B cell (primary cell): ENCODE results near the gene CXCL12. TPM values are rescaled to one million over a fixed set of nuclear protein-coding genes. Genes with fewer than 3 reads are reported as not detected.

Experiments used
- ATAC-seq: fragments of 200-7000 bp; cut with Tn5 transposase; one replicate; pipeline ENCODE4 v1.10.0; 2021; ENCODE audit warnings: low read depth, mild to moderate bottlenecking, moderate number of reproducible peaks, moderate library complexity
- CTCF ChIA-PET: fragments of 350-600 bp; sonication (Branson Sonifier 250); formaldehyde crosslinking; loops from one replicate; lab custom pipeline; 2021; ENCODE audit warnings: antibody characterized with exemption, inconsistent platforms; lab: Charles Lee
- POLR2A ChIA-PET: fragments of 350-600 bp; sonication (Branson Sonifier 250); formaldehyde crosslinking; loops from one replicate; lab custom pipeline; 2021; ENCODE audit warnings: antibody characterized with exemption; lab: Charles Lee
- DNase-seq: peaks from one replicate; pipeline ENCODE4 v3.0.0; 2013
- H2AFZ ChIP-seq: 2 replicates; pipeline ENCODE4 v1.6.1; 2012; ENCODE audit warnings: mild to moderate bottlenecking, low read depth, low read length; ENCODE audit not compliant: insufficient read depth, poor library complexity, severe bottlenecking
- H3K27ac ChIP-seq, 2 donors: 1 replicate in 1 of 2; 2 replicates in 1 of 2; pipeline ENCODE4 v1.5.1; 2012 to 2013; ENCODE audit warnings: low read length in 2 of 2, mild to moderate bottlenecking in 2 of 2, moderate library complexity in 1 of 2
- H3K27me3 ChIP-seq, 4 experiments: fragments of 200-600 bp in 1 of 4; sonication (generic) in 1 of 4; replicated peaks in 1 of 4; 1 replicate in 2 of 4; 2 replicates in 2 of 4; pipeline versions ENCODE4 v1.6.1 to v1.7.0; 2013 to 2016; ENCODE audit warnings: low read length in 3 of 4, mild to moderate bottlenecking in 2 of 4, mixed read lengths in 1 of 4, moderate library complexity in 1 of 4; ENCODE audit not compliant: insufficient read depth in 4 of 4, control insufficient read depth in 3 of 4; ENCODE audit errors: control extremely low read depth in 1 of 4
- H3K36me3 ChIP-seq, 2 experiments: replicated peaks in 1 of 2; 1 replicate in 1 of 2; 2 replicates in 1 of 2; pipeline versions ENCODE4 v1.6.1 to v1.7.1; 2013; ENCODE audit warnings: low read length in 1 of 2; ENCODE audit not compliant: insufficient read depth in 2 of 2, control insufficient read depth in 1 of 2; ENCODE audit errors: control extremely low read depth in 1 of 2, extremely low read depth in 1 of 2
- H3K4me1 ChIP-seq, 2 donors: fragments of 200-600 bp in 1 of 2; sonication (generic) in 1 of 2; 1 replicate in 1 of 2; 2 replicates in 1 of 2; pipeline versions ENCODE4 v1.5.1 to v1.6.1; 2013 to 2017; ENCODE audit warnings: low read length in 2 of 2; ENCODE audit not compliant: control insufficient read depth in 2 of 2, insufficient read depth in 2 of 2
- H3K4me2 ChIP-seq: replicated peaks from 2 replicates; pipeline ENCODE3; 2012; ENCODE audit warnings: mild to moderate bottlenecking, low read depth, low read length; ENCODE audit not compliant: poor library complexity, severe bottlenecking
- H3K4me3 ChIP-seq, 5 experiments: fragments of 200-600 bp in 1 of 5; sonication (generic) in 1 of 5; 1 replicate in 3 of 5; 2 replicates in 2 of 5; pipeline versions ENCODE4 v1.5.1 to v1.7.0; 2011 to 2016; ENCODE audit warnings: low read length in 4 of 5, mild to moderate bottlenecking in 4 of 5, low read depth in 2 of 5, control low read depth in 1 of 5, moderate library complexity in 1 of 5; ENCODE audit not compliant: insufficient read depth in 1 of 5; ENCODE audit errors: control extremely low read depth in 1 of 5, extremely low read depth in 1 of 5
- H3K79me2 ChIP-seq: fragments of 200-600 bp; sonication (generic); one replicate; pipeline ENCODE4 v1.6.0; 2016; ENCODE audit warnings: low read length; ENCODE audit not compliant: control insufficient read depth, insufficient read depth
- H3K9ac ChIP-seq: fragments of 200-600 bp; sonication (generic); 2 replicates; pipeline ENCODE4 v1.6.1; 2017; ENCODE audit warnings: mild to moderate bottlenecking, low read length, moderate library complexity
- H3K9me3 ChIP-seq, 3 donors: one replicate each; pipeline versions ENCODE4 v1.6.1 to v1.7.1; 2013; ENCODE audit warnings: low read length in 2 of 3; ENCODE audit not compliant: control insufficient read depth in 2 of 3, insufficient read depth in 1 of 3; ENCODE audit errors: control extremely low read depth in 1 of 3
- H4K20me1 ChIP-seq: 2 replicates; pipeline ENCODE4 v1.6.0; 2012; ENCODE audit warnings: mild to moderate bottlenecking, low read length; ENCODE audit not compliant: insufficient read depth, control insufficient read depth, poor library complexity, severe bottlenecking
- H3K27ac Mint-ChIP-seq: one replicate; pipeline ENCODE4 v1.8.0; 2021; ENCODE audit warnings: mixed read lengths
- H3K27me3 Mint-ChIP-seq: one replicate; pipeline ENCODE4 v1.8.0; 2021; ENCODE audit warnings: mixed read lengths
- H3K4me1 Mint-ChIP-seq: one replicate; pipeline ENCODE4 v1.8.0; 2021; ENCODE audit warnings: mixed read lengths
- H3K4me3 Mint-ChIP-seq: one replicate; pipeline ENCODE4 v1.8.0; 2021; ENCODE audit warnings: mixed read lengths
- H3K9me3 Mint-ChIP-seq: one replicate; pipeline ENCODE4 v1.8.0; 2022; ENCODE audit warnings: mixed read lengths; ENCODE audit not compliant: insufficient read depth
- EZH2 ChIP-seq: IDR thresholded peaks from 2 replicates; pipeline ENCODE4 v1.6.1; 2012; ENCODE audit warnings: borderline replicate concordance, low read depth, mild to moderate bottlenecking, moderate library complexity, low read length; ENCODE audit not compliant: insufficient read depth, poor library complexity, severe bottlenecking
- WGBS: methylation state at CpG from one replicate; pipeline ENCODE4 v1.1.5; 2013; ENCODE audit warnings: missing lambda C conversion rate; ENCODE audit not compliant: insufficient coverage; 5-methylcytosine and 5-hydroxymethylcytosine counted together
- intact Hi-C: fragments of 100-400 bp; cut with micrococcal nuclease; formaldehyde crosslinking; loops from one replicate; pipeline ENCODE4 v1.10.0; 2022
- polyA plus RNA-seq: library from polyadenylated mRNA; depleted of rRNA; stranded (reverse); fragments of >200 nt; gene quantifications from 2 replicates; pipeline ENCODE4 v1.2.3, GENCODE V29; 2012
- total RNA-seq, 2 donors: library from RNA; stranded (reverse); fragments of 120-200 nt in 1 of 2; gene quantifications; 1 replicate in 1 of 2; 2 replicates in 1 of 2; pipeline versions ENCODE4 v1.2.3 to v1.2.4, GENCODE V29; 2013 to 2022
- TF ChIP-seq, protein P1 (sequence below): fragments of 200-600 bp; IDR thresholded peaks from one replicate; pipeline ENCODE4 v1.8.0; 2022; ENCODE audit warnings: antibody characterized with exemption, mild to moderate bottlenecking

The CXCL12 gene
- total and polyA plus RNA-seq, 2 donors (not counting 1 experiment from before 2014, with no cell fraction given), result not detected

DNA sequence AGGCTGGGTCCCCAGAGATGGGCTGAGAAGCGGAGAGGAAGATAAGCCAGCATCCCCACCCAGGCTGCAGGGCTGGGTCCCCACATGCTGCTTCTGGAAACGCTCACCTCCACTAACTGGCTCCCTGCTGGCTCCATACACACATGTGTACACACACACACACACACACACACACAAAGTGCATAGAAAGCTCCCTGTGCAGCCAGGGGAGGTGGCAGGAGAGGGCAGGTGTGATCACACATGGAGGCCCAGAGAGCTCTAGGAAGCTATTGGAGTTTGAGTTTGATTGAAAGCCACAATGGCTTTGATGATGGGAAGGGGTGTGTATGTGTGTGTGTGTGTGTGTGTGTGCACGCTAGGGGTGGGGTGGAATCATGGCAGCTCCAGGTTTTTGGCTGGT lies 29.3 kb downstream of the CXCL12 start:
- no peaks in the 10 kb centered on the region for H4K20me1 ChIP-seq
- Mint-ChIP-seq H3K4me3 (no peak overlapping the region), H3K9me3 (no peaks in the 10 kb centered on the region), H3K27me3 (peaks cover 13% of the 10 kb centered on the region), H3K4me1 (no peaks in the 10 kb centered on the region), H3K27ac (no peak overlapping the region)
- H3K4me1 ChIP-seq, result no peaks in the 10 kb centered on the region
- no peak overlapping the region for H3K4me3 ChIP-seq
- intact Hi-C loops, result no loop called here
- DNase-seq, result no peak
- WGBS, result 69% methylated on average over 3 of the region's 3 CpGs
- H3K9me3 ChIP-seq, result no peaks in the 10 kb centered on the region
- H3K36me3 ChIP-seq, result no peaks in the 10 kb centered on the region
- ChIA-PET POLR2A (no interaction called here), CTCF (no interaction called here)
- H2AFZ ChIP-seq, result no peak overlapping the region
- no peak overlapping the region for H3K9ac ChIP-seq
- H3K27me3 ChIP-seq, result no peaks in the 10 kb centered on the region
- H3K27ac ChIP-seq, result no peak overlapping the region
- no peaks in the 10 kb centered on the region for H3K79me2 ChIP-seq
- TF ChIP-seq EZH2, result no peak
- TF ChIP-seq, protein P1, sequence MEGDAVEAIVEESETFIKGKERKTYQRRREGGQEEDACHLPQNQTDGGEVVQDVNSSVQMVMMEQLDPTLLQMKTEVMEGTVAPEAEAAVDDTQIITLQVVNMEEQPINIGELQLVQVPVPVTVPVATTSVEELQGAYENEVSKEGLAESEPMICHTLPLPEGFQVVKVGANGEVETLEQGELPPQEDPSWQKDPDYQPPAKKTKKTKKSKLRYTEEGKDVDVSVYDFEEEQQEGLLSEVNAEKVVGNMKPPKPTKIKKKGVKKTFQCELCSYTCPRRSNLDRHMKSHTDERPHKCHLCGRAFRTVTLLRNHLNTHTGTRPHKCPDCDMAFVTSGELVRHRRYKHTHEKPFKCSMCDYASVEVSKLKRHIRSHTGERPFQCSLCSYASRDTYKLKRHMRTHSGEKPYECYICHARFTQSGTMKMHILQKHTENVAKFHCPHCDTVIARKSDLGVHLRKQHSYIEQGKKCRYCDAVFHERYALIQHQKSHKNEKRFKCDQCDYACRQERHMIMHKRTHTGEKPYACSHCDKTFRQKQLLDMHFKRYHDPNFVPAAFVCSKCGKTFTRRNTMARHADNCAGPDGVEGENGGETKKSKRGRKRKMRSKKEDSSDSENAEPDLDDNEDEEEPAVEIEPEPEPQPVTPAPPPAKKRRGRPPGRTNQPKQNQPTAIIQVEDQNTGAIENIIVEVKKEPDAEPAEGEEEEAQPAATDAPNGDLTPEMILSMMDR, result no peak
- H3K4me2 ChIP-seq, result no peak overlapping the region
- no peak for ATAC-seq

DNA sequence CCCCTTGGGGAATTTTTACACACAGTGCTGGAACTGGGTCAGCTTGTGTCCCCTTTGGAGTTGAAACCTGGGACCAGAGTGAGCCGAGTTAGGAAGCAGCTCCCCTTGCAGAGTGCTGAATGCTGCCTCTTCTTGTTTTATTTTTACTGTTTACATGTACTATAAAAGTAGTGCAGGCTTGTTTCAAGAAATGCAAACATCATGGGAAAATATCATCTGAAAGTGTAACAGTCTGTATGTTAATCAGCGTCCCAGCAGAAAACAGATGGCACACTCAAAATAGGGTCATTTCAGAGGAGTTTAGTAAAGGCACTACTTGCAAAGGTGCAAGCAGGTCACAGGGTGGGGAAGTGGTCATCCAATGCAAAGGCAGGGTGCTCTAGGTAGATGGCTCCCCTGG lies 30.1 kb downstream of the CXCL12 start:
- H3K4me1 ChIP-seq, result no peaks in the 10 kb centered on the region
- no peak for ATAC-seq
- H3K27me3 Mint-ChIP-seq, result peaks cover 13% of the 10 kb centered on the region
- ChIA-PET CTCF (no interaction called here), POLR2A (no interaction called here)
- no peak for TF ChIP-seq EZH2
- TF ChIP-seq, protein P1, result no peak
- H3K4me1 Mint-ChIP-seq, result no peaks in the 10 kb centered on the region
- 100% methylated on average over 1 of the region's 2 CpGs for WGBS
- H3K79me2 ChIP-seq, result no peaks in the 10 kb centered on the region
- no peaks in the 10 kb centered on the region for H3K27me3 ChIP-seq
- no peak overlapping the region for H3K27ac Mint-ChIP-seq
- no peaks in the 10 kb centered on the region for H3K9me3 ChIP-seq
- H3K9ac ChIP-seq, result no peak overlapping the region
- H3K4me3 Mint-ChIP-seq, result no peak overlapping the region
- intact Hi-C loops, result no loop called here
- H3K27ac ChIP-seq, result no peak overlapping the region
- no peaks in the 10 kb centered on the region for H4K20me1 ChIP-seq
- no peak overlapping the region for H3K4me3 ChIP-seq
- no peak overlapping the region for H2AFZ ChIP-seq
- DNase-seq, result no peak
- H3K36me3 ChIP-seq, result no peaks in the 10 kb centered on the region
- H3K4me2 ChIP-seq, result no peak overlapping the region
- H3K9me3 Mint-ChIP-seq, result no peaks in the 10 kb centered on the region
